GM23248 (cell line): ENCODE data around the gene BCL2L11.

Experiments used
- EZH2 ChIP-seq: fragments of 200-600 bp; sonication (generic); IDR thresholded peaks from 2 replicates; pipeline ENCODE4 v1.6.1; 2018; ENCODE audit warnings: antibody characterized with exemption, mild to moderate bottlenecking; ENCODE audit not compliant: insufficient read depth, poor library complexity, severe bottlenecking
- EZH2phosphoT487 ChIP-seq: fragments of 200-600 bp; sonication (generic); IDR thresholded peaks from 2 replicates; pipeline ENCODE4 v1.6.1; 2018; ENCODE audit warnings: antibody characterized with exemption, moderate library complexity, mild to moderate bottlenecking, low read depth; ENCODE audit not compliant: insufficient read depth

DNA sequence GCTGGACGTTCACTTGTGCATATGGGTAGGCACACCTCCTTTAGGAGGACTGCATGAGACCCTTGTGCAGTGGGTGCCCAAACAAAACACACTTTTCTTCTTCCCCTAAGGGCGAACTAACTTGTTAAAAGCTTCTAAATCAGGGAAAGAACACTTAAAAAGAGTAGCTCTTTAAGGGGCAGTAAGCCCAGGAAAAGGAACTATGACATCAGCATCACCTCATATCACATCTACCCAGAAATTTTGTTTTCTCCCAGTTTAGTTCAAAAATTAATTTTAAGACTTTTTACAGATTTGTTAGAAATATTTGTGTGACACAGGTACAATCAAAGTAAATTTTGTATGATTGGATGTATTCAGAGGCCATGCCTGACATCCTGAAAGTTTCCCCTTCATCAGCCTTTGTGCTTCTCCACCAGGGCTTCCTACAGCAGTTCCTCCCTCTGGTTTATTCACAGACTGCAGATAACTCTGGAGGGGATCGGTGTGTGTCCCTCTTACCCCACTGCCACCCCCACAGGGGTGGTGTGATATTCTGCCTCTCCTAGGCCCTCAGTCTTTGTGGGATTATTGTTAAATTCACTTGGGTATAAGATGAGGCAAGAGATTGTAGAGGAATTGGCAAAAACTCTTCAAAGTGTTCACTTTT lies 27.6 kb downstream of the BCL2L11 start:
- TF ChIP-seq EZH2 (no peak), EZH2phosphoT487 (no peak)
